GM10266 (cell line): ENCODE results near the gene RDH14.

Source experiments
- DNase-seq: peaks from one replicate; pipeline ENCODE4 v3.0.0; 2012; ENCODE audit errors: extremely low spot score
- TF ChIP-seq, protein P1 (sequence below): IDR thresholded peaks from 2 replicates; pipeline ENCODE4 v1.5.1; 2012; ENCODE audit warnings: mild to moderate bottlenecking, low read depth; ENCODE audit not compliant: control insufficient read depth, insufficient read depth; ENCODE audit errors: missing control alignments

The RDH14 gene, protein sequence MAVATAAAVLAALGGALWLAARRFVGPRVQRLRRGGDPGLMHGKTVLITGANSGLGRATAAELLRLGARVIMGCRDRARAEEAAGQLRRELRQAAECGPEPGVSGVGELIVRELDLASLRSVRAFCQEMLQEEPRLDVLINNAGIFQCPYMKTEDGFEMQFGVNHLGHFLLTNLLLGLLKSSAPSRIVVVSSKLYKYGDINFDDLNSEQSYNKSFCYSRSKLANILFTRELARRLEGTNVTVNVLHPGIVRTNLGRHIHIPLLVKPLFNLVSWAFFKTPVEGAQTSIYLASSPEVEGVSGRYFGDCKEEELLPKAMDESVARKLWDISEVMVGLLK

DNA sequence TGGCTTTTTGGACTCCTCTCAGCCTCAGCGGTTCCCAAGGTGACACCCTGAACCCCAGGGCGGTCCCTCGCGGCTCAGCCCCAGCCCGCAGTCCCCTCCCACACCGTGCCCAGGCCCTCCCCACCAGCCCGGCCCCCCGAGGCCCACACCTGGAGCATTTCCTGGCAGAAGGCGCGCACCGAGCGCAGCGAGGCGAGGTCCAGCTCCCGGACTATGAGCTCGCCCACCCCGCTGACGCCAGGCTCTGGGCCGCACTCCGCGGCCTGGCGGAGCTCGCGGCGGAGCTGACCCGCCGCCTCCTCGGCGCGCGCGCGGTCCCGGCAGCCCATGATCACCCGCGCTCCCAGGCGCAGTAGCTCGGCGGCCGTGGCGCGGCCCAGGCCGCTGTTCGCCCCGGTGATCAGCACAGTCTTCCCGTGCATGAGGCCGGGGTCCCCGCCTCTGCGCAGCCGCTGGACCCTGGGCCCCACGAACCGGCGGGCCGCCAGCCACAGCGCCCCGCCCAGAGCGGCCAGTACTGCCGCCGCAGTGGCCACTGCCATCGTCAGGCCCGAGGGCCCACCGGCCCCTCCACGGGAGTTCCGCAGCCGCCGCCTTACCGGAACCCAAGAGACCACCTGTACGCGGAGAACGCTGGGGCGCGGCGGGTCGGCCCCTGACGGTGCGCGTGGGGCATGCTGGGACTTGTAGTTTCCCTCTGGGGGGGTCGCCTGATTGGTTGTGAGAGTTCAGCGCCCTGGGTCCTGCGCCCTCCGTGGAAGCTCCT, at the start of gene RDH14:
Gene RDH14, minus strand, starts transcription at position 623 of the 766 bp plus-strand sequence. Its CDS starts 81 bp downstream, at position 542.
- TF ChIP-seq, protein P1, sequence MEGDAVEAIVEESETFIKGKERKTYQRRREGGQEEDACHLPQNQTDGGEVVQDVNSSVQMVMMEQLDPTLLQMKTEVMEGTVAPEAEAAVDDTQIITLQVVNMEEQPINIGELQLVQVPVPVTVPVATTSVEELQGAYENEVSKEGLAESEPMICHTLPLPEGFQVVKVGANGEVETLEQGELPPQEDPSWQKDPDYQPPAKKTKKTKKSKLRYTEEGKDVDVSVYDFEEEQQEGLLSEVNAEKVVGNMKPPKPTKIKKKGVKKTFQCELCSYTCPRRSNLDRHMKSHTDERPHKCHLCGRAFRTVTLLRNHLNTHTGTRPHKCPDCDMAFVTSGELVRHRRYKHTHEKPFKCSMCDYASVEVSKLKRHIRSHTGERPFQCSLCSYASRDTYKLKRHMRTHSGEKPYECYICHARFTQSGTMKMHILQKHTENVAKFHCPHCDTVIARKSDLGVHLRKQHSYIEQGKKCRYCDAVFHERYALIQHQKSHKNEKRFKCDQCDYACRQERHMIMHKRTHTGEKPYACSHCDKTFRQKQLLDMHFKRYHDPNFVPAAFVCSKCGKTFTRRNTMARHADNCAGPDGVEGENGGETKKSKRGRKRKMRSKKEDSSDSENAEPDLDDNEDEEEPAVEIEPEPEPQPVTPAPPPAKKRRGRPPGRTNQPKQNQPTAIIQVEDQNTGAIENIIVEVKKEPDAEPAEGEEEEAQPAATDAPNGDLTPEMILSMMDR, result no peak
- peak; percentile 91 for DNase-seq

DNA sequence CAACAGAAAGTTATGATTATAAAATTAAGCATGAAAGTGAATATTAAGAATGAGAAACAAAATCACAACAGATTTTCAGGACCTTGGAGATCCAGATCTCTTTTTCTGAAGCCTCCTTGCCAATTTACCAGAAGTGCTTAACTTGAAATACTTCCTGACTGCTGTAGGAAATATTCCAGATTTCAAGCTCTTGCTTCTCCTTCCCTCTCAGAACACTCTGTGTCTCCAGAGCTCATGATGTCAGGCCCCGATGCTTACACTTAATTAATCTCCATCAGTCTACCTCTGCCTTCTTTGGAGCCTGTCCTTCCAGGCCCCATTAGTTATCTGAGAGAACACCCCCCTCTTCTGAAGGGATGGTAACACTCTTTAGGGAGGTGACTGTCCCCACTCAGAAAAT, 49.6 kb upstream of the RDH14 start:
- no peak for DNase-seq
- TF ChIP-seq, protein P1, result no peak

DNA sequence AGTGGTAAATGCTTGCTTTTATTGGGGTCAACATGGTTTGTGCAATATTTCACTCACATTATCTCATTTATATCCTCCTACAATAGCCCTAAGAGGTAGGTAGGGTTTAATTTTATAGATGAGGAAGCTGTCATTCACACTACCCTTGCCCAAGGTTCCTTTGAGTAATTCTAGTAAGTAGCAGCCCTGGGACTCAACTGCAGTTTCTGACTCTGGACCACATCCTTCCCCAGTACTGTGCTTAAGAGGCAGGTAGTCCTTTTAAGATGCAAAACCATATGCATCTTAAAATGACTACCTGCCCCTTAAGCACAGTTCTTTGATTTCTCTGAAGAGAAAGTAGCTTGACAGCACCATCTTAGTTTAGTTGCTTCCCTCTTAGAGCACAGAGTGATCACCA, 44.7 kb upstream of the RDH14 start:
- DNase-seq, result no peak
- TF ChIP-seq, protein P1, result no peak

DNA sequence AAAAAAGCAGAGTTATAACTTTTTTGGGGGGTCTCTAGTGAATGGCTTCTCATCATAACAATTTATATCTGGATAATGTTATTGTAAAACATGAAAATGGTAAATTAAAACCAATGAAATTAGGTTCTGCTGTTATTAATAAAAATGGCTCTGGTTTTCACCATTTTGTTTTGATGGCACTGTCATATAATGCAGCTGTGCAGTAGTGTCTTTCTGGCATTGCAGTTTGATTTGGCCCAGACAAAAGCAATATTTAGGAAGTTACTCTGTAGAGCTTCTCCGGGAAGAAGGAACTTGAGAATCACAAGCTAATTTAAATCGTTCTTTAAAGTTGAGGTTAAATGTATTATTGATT, 44.1 kb upstream of the RDH14 start:
- TF ChIP-seq, protein P1, result no peak
- no peak for DNase-seq

DNA sequence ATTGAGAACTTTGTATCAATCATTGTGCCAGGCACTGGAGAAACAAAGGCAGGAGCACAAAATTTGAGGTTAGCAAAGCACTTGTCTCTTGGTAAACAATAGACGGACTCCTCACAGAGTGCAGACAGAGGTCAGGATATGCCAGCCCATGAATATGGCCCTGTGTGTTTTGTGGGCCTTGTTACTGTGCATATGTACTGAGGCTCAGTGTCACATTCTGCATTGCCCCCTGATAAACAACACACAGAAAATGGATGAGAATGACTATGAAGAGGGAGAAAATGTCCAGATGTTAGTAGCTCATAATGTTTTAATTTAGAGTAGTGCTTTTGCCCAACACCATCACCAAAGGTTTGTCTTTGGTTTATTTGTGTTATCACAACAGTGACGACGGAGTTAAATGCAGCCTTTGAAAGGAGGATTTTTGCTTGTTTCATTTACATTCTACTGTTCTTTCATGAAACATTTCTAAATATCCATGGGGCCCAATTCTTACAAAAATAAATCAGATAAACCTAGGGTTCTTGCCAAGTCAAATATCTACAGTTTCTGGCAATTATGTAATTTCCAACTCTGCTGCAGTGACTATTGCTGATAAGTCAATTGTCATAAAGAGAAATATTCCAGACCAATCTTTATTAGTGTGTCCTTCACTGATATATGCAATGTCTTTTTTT, 43.5 kb upstream of the RDH14 start:
- DNase-seq, result no peak
- TF ChIP-seq, protein P1, result no peak

DNA sequence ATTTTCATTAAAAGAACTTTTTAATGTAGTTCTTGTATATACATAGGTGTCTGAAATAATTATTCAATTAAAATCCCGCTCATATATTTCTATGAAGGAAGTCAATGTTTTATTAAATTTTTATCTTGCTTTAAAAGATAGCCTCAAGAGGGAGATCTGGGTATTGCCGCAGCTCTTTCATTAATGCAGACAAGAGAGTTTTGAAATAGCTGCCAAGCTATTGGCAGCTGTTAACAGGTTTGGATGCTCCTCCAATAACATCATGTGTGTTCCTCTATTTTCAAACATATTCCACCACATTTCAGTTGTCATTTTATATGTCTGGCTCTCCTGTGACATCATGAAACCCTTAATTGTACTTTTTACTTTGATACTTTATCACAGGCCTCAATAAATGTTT, 41.8 kb upstream of the RDH14 start:
- TF ChIP-seq, protein P1, result no peak
- no peak for DNase-seq

DNA sequence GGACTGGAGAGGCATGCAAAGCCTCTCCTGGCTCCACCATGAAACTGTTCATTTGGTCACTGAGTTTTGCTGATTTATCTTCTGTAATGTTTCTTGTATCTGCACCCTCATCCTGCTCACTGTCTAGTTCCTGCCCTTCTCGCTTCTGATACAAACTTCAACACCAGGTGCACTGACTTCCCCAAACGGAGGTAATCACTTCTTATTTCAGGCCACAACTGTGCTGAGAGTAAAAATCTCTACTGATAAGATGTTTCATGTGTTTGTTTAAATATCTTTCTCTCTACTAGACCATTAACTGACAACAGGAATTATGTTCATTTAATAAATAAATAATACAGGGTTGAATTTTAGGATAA, 39.8 kb upstream of the RDH14 start:
- TF ChIP-seq, protein P1, result no peak
- no peak for DNase-seq
